GM19395 (cell line): ENCODE results near the gene ST6GALNAC4.
"Not testable (repeated sequence)": the region's sequence is repeated elsewhere in the genome, so short reads cannot be mapped to it uniquely, and the experiment has no call there.

Source experiments
- ATAC-seq: cut with Tn5 transposase; IDR thresholded peaks from one replicate; pipeline ENCODE4 v1.9.1; 2021; ENCODE audit warnings: mild to moderate bottlenecking, moderate library complexity; ENCODE audit not compliant: unreplicated experiment

The ST6GALNAC4 gene

DNA sequence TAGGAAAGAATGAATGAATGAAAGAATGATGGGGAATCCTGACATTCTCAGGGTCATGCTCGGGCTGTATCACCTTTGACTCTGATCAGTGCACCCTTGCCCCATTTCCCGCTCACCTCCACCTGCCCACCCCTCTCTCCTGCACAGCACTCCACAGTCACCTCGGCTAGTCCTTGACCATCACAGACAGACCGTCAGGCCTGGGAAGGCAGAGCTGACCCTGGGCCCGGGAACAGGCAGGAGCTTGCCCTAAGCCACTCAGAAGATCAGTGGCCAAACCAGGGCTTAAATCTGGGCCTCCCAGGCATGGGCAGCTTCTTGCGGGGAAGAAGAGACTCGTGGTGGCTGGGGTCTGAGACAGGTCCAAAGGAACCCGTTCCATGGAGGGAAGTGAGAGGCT, 21.0 kb downstream of the ST6GALNAC4 start:
- no peak for ATAC-seq

DNA sequence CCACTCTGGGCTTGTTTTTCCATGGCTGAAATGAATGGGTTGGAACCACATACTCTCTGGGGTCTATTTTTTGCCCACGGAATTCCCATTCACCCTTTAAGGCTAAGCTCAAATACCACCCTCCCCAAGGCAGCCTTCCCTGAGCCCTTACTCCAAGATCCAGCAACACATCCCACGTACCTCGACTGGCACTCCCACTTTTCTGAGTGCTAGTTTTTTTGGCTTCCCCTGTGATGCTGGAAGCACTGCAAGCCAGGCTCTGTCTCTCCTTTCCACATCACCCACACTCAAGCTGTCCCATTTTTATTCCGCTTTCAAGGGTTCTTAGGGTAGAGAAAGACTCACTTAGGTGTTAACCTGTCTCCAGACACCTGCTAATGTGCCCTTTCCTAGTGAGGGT, 23.4 kb downstream of the ST6GALNAC4 start:
- no peak for ATAC-seq

DNA sequence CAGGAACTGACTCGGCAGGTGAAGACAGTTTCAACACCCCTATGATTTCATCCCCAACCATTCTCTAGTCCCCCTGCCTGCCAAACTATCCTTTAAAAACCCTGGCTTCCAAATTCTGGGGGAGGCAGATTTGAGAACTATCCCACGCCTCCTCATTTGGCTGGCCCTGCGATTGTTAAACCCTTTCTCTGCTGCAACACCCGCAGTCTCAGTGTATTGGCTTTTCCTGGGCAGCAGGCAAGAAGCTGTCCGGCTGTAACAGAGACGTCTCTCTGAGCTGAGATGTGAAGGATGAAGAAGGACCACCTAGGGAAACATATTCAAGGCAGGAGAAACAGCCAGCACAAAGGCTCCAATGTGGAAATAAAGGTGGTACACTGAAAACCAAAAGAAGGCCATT, 24.0 kb downstream of the ST6GALNAC4 start:
- no peak for ATAC-seq

DNA sequence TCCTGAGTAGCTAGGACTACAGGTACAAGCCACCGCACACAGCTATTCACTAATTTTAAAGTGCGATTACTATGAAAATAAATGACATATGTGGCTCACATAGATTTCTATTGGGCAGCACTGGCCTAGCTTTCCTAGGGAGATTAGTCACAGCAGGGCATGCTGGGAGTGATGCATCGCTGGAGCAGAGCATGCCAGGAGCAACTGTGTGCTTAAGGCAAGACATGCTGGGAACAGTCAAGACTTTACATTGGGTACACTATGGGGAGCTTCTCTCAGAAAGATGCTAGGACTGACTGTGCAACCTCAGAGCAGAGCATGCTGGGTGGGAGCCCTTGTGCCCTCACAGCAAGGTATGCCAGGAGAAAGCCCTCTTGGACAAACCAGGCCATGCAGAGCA, 26.8 kb downstream of the ST6GALNAC4 start:
- ATAC-seq: no peak

DNA sequence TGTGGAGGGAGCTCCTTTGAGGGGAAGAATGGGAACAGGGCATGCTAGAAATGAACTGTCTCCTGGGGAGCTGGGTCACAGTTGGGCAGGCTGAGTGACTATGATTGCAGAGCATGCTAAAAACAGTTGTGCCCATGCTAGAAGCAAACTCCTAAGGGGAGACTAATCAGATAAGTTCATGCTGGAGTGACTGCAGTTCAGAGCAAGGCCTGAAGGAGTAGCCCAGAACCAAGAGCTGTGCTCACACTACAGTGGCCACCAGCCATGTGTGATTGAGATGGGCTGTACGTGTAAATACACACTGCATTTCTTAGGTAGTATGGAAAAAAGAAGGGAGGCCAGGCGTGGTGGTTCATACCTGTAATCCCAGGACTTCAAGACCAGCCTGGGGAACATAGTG, 29.0 kb downstream of the ST6GALNAC4 start:
- no peak for ATAC-seq

DNA sequence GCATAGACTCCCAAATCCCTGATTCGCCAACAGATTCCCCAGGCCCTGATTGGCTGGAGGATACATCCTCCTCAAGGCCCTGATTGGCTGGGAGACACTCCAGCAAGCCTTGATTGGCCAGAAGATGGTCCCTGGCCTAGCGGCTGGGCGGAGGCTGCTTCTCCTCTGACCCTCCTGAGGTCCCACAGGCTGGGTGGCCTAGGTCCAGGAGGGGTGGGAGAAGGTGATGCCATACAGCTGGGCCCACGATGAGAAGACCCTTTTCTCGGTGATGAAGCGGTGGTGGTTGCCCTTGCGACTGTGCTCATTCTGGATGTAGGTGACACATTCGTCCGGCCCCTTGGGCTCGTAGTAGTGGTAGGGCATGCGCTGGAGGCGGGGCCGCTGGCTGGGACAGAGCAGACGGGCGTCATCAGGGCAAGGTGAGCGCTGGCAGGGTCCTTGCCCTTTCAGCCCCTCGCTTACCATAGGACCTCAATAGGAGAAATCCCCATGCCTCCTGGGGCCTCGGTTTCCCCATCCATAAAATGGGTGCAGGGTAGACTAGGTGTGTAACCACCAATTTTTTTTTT, 30.4 kb downstream of the ST6GALNAC4 start:
- no peak for ATAC-seq

DNA sequence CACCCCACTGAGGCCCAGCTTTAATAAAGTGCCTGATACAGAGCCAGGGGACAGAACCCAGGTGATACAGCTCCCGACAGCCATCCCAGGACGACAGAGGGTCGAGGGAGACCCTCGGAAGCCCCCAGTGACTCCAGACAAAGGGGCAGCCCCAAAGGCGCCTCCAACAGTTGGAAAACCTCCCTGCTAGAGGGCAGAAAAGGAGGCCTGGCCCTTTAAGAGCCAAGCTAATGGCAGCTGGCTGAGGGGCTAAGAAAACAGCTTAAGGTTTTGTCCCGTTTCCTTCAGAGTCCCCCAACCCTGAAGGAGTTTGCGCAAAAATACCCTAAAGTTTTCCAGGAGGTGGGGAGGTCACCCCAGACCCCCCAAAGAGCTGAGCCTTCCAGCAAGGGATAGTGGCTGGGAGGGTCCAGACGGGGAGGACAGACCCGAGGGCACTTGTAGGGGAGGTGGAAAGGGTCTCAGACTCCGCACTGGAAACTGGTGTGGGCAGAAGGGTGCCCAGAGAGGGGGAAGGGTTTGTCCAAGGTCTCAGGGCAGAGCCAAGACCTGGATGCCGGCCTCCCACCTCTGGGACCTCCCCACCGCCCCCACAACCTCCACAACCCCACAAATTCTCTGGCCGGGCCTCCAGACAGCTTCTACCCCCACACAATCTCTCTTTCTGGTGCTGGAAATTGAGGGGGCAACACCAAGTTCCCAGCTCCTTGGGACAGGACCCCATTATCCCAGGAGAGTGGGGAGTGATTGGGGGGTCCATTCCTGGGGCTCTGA, 31.1 kb downstream of the ST6GALNAC4 start:
- ATAC-seq: no peak

DNA sequence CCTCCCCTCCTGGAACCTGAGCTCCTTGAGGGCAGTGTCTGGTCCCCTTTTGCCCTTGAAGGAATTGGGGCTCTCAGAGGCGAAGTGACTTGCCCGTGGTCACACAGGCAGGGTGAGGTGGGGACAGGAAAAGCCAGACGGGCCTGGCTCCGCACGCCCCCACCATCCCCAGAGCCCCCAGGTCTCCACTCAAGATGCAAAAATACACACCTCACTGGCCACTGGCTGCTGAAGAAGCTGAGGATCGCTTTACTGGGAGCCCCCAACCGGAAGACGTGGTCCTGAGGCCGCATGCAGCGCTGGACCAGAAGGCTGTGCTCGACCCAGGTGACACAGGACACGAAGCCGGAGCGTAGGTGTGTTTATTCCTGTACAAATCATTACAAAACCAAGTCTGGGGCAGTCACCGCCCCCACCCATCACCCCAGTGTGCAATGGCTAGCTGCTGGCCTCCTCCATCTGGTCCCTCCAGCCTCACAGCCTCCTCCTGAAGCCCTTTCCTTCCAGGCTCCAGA, 31.8 kb downstream of the ST6GALNAC4 start:
- ATAC-seq: no peak

DNA sequence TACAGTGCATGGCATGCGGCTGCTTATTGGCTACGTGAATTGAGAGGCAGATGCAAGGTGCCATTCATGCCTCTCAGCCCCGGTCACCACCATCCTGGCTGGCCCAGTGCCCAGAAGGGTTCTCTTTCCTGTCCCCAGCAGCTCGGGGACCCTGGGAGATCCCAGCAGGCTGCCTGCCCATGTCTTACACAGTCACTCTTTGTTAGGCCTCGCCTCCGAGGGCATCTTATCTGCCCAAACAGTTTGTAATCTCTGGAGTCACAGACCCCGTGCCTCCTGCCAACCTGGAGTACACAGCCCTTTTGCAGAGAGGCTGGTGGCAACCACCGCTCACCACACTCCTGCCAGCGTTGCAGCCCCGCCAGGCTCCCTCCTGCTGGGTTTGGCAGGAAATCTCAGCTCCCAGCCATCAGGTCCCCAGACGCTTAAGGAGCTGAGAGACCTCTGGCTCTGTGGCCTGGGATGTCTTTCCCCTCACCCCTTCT, 32.4 kb downstream of the ST6GALNAC4 start:
- no peak for ATAC-seq

DNA sequence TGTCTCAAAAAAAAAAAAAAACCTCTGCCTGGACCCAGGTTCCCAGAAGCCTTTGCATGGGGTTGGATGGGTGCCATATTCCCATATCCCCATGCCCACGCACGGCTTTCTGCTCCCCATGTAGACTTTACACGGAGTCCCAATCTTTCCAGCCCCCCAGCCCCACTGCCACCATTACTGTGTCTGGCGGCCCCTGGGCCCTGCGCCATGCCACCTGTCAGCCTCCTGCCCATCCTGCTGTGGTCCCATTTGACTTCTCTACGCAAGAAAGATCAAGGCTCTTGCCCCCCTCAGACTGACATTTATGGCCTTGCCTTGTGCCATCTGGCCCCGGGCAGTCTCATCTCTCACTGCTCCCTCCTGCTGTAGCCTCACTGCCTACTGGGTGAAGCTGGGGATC, 32.9 kb downstream of the ST6GALNAC4 start:
- ATAC-seq: no peak

DNA sequence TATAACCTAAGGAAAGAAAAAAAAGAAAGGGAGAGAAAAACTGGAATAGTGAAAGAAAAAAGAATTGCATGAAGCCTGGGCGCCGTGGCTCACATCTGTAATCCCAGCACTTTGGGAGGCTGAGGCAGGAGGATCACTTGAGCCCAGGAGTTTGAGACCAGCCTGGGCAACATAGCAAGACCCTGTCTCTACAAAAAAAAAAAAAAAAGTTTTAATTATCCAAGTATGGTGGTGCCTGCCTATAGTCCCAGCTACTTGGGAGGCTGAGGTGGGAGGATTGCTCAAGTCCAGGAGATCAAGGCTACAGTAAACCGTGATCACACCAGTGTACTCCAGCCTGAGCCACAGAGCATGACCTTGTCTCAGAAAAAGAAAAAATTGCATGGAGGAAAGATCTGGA, 35.1 kb downstream of the ST6GALNAC4 start:
- ATAC-seq: not testable (repeated sequence)

DNA sequence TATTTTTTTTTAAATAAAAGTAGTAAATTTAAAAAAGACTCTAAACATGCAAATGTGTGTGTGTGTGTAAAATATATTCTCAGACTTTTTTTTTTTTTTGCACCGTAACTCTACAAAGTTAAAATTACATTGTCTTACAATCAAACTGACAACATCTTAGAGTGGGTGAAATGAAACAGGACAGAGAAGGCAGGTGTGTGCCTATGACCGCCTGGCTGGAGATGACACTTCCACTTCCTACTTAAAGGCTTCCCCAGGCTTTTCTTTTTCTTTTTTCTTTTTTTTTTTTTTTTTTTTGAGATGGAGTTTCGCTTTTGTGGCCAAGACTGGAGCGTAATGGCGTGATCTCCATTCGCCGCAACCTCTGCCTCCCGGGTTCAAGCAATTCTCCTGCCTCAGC, 36.7 kb downstream of the ST6GALNAC4 start:
- no peak for ATAC-seq

DNA sequence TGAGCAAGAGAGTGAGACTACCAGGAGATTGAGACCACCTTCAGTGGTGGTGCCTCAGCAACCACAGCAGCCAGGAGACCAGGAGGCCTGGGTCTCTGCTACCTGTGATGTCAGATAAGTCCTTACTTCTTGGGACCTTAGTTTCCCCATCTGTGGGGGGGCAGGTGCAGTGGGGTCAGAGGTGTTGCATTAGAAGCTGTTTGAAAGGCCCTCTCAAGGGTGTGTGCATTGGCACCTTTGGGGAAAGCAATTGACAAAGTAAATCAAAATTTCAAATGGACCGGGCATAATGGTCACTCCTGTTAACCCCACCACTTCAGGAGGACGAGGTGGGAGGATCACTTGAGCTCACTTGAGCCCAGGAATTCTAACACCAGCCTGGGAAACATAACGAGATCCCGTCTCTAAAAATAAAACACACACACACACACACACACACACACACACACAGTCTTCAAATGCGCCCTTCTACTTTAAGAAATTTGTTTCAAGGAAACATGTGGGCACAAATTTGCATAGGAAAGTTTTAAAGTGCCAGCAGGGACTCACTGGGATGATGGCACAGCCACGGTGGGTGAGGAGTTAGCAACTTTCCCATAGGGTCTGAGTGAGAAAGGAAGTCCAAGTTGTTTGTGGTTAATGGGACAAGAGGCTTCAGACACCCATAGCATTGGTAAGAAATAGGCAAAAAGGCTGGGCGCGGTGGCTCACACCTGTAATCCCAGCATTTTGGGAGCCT, 38.0 kb downstream of the ST6GALNAC4 start:
- no peak for ATAC-seq

DNA sequence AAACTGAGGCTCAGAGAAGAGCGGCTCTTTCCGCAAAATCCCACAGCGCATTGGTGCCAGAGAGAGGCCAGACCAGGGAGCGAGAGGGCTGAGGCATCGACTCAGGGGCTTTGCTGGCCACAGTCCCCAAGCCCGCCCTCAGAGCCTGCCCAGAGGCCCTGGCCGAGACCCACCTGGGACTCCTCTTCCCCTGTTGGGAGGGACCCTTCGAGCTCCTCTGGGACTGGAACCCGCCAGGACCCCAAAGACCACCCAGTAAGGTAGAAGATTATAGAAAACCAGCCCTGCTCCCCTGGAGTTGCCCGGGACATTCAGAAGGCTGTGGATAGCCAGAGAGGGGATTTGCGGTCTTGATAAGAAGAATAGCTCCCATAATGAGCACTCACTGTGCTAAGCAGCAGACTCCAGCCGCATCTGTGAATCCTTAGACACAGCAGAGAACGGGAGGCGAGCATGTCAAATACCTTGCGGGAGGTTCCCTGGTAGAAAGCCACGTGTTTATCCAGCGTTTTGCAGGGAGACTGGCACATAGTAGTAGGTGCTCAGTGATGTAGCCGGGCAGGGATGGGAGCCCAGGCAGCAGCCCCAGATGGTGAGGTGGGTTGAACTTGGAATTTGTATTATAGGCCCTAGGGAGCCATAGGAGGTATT, 38.7 kb downstream of the ST6GALNAC4 start:
- no peak for ATAC-seq

DNA sequence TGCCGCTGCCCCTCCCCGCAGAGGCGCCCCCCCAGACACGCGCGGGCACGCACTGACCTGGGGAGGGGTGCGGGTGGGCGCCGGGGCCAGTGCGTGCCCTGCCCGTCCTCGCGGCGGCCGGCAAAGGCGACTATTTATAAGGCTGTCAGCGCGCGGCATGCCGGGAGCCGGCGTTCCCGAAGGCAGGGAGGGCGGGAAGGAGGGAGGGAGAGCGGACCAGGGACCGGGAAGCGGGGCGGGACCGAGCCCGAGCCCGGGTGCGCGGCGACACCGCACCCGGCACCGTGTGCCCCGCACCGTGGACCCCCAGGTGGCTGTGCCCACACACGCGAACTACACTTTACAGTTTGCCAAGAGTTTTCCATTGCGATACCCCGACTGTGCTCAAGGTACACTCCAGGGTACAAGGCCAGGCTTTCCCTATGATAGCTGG, 39.3 kb downstream of the ST6GALNAC4 start, which contains the start of gene AK1:
TSS of gene AK1 (minus strand) at position 110 of the 433 bp plus-strand sequence. CDS start 3,058 bp downstream, outside the sequence.
- no peak for ATAC-seq

DNA sequence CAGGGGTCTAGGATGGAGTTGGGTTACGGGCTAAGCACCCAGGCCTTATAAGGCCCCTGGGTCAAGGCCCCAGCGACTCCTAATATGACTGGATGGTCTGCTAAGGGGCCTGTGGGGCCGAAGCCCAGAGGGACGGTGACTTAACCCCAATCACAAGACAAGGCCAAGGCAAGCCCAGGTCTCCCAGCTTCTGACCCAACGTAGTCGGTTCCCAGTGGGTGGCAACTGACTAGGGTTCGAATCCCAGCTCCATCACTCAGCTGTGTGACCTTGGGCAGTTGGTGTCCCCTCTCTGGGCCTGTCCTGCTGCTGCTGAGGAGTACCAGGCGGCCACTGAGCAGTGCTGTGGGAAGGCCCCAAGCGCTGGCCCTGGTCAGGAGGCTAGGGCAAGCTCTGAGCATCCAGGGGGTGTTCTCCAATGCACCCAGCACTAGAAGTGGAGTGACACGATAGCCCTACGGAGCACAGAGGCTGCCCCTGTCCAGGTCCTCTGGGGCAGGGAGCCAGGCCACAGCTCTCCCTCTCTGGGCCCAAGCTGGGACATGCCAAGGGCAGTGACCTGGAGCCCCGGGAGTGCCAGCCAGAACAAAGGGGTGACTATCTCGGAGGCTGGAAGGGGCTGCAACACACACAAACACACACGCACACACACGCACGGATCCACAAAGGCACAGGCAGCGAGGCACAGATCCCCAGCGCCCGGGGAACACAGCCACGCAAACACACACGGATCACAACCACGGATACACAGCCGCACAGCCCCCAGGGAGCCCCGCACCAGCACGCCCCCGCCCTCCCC, 39.9 kb downstream of the ST6GALNAC4 start:
- ATAC-seq: no peak

DNA sequence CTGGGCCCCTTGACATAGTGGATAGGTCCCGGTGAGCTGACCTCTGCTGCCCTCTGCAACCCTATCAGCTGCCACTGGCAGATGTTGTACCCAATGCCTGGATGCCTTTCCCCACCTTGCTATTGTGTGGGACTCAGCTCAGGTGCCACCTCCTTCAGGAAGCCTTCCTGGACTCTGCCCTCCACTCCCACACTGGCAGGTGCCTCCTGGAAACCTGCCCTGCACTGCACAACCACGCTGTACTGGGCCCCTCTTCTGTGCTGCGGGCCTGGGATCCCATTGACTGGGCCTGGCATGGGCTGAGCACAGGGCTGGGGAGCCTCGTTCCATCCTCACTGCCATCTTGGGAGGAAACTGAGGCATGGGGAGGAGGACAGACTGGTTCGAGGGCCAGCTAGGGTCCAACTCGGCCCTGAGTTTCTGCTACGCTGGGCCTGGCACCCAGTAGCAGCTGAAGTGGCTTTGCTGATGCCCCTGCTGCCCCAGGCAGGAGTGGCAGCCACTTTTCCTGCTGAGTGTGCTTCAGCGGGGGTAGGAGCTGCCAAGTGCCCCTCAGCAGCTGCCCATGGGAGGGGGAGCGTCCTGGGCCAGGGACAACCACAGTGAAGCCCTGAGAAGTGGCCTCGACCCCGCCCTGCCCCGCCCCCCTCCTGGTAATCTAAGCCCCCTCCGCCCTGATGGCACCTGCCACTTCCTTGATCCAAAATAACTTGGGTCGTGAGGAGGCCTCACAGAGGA, 40.6 kb downstream of the ST6GALNAC4 start:
- no peak for ATAC-seq

DNA sequence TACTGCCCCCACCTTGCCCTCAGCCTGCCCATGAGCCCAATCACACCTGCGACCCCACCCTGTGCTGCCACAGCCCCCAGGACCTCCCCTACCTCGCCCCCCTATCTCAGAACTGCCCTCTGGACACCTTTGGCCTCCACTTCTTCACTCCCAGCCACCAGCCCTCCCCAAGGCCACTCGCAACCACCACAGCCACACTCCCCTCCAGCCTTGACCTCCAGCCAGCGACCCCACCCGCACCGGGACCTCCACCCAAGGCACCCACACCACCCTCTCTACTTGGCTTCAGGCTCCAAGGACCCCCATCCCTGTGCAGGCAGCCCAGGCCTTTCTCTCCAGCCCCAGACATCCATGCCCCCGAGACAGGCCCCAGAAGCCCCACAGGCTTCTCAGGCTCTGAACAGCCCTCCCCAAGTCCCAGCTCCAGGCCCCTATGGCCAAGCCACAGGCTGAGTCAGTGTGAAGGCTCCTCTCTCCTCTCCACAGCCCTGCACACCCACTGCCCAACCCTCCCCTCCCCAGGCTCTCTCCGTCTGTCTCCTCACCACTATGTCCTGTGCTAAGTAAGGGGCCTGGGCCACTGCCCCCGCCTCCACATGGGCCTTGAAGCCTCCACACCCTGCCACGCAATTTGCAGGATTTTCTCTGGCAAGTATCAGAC, 41.4 kb downstream of the ST6GALNAC4 start:
- ATAC-seq: no peak
